Neuronal stem cell (in vitro differentiated cells): ENCODE data around the gene HMGCR.

ENCODE experiments used
- DNase-seq: peaks from one replicate; pipeline ENCODE4 v3.0.0-alpha.2; 2013; ENCODE audit warnings: low spot score
- H2AFZ ChIP-seq: one replicate; pipeline ENCODE4 v1.6.1; 2013; ENCODE audit warnings: mild to moderate bottlenecking, low read length, inconsistent platforms
- H2AK5ac ChIP-seq: 2 replicates; pipeline ENCODE4 v1.6.1; 2013; ENCODE audit warnings: low read depth, mild to moderate bottlenecking, inconsistent platforms, low read length, moderate library complexity, mixed read lengths
- H2BK120ac ChIP-seq: 2 replicates; pipeline ENCODE4 v1.6.1; 2013; ENCODE audit warnings: low read depth, mild to moderate bottlenecking, inconsistent platforms, low read length, moderate library complexity, mixed read lengths
- H2BK12ac ChIP-seq: one replicate; pipeline ENCODE4 v1.6.1; 2013; ENCODE audit warnings: low read length, inconsistent platforms
- H2BK15ac ChIP-seq: 2 replicates; pipeline ENCODE4 v1.6.1; 2013; ENCODE audit warnings: mild to moderate bottlenecking, low read length, inconsistent platforms, mixed read lengths
- H2BK5ac ChIP-seq: one replicate; pipeline ENCODE4 v1.6.1; 2013; ENCODE audit warnings: inconsistent platforms, mild to moderate bottlenecking, low read length, moderate library complexity
- H3K14ac ChIP-seq: one replicate; pipeline ENCODE4 v1.6.1; 2013; ENCODE audit warnings: low read length, inconsistent platforms
- H3K18ac ChIP-seq: 2 replicates; pipeline ENCODE4 v1.6.1; 2013; ENCODE audit warnings: low read length, inconsistent platforms
- H3K23ac ChIP-seq: 2 replicates; pipeline ENCODE4 v1.6.1; 2013; ENCODE audit warnings: low read depth, mild to moderate bottlenecking, mixed read lengths, low read length, inconsistent platforms; ENCODE audit not compliant: poor library complexity
- H3K27ac ChIP-seq: replicated peaks from 3 replicates; pipeline ENCODE4 v1.5.1; 2013; ENCODE audit warnings: low read length, inconsistent platforms
- H3K27me3 ChIP-seq, 3 experiments: 2 replicates each; pipeline ENCODE4 v1.6.1; 2013; ENCODE audit warnings: low read length in 3 of 3, mild to moderate bottlenecking in 2 of 3, inconsistent platforms in 1 of 3, low read depth in 1 of 3, mixed read lengths in 1 of 3, moderate library complexity in 1 of 3; ENCODE audit not compliant: control insufficient read depth in 3 of 3, insufficient read depth in 3 of 3
- H3K36me3 ChIP-seq, 2 donors: replicated peaks in 1 of 2; 2 replicates each; pipeline ENCODE4 v1.6.1; 2013; ENCODE audit warnings: low read length in 2 of 2; ENCODE audit not compliant: control insufficient read depth in 2 of 2, insufficient read depth in 2 of 2
- H3K4ac ChIP-seq: 2 replicates; pipeline ENCODE4 v1.6.1; 2013; ENCODE audit warnings: inconsistent platforms, mild to moderate bottlenecking, low read length, moderate library complexity
- H3K4me1 ChIP-seq, 2 donors: 1 replicate in 1 of 2; 2 replicates in 1 of 2; pipeline ENCODE4 v1.6.1; 2013; ENCODE audit warnings: low read length in 2 of 2, low read depth in 1 of 2; ENCODE audit not compliant: control insufficient read depth in 2 of 2, insufficient read depth in 1 of 2
- H3K4me2 ChIP-seq: one replicate; pipeline ENCODE4 v1.6.1; 2013; ENCODE audit warnings: mild to moderate bottlenecking, low read length, inconsistent platforms; ENCODE audit not compliant: insufficient read depth, poor library complexity, severe bottlenecking
- H3K4me3 ChIP-seq, 2 donors: 2 replicates each; pipeline ENCODE4 v1.5.1; 2013; ENCODE audit warnings: low read length in 2 of 2, mild to moderate bottlenecking in 2 of 2, inconsistent platforms in 1 of 2, moderate library complexity in 1 of 2
- H3K79me1 ChIP-seq: one replicate; pipeline ENCODE4 v1.6.1; 2013; ENCODE audit warnings: low read depth, mild to moderate bottlenecking, inconsistent platforms, low read length, moderate library complexity
- H3K9ac ChIP-seq: one replicate; pipeline ENCODE4 v1.6.1; 2013; ENCODE audit warnings: mild to moderate bottlenecking, low read depth, low read length, inconsistent platforms; ENCODE audit not compliant: poor library complexity
- H3K9me3 ChIP-seq, 2 donors: replicated peaks in 1 of 2; 2 replicates each; pipeline versions ENCODE3 to v1.6.1; 2013; ENCODE audit warnings: low read length in 2 of 2, mild to moderate bottlenecking in 2 of 2, inconsistent platforms in 1 of 2, low read depth in 1 of 2, mixed read lengths in 1 of 2, moderate library complexity in 1 of 2; ENCODE audit not compliant: control insufficient read depth in 2 of 2, insufficient read depth in 1 of 2
- H4K8ac ChIP-seq: one replicate; pipeline ENCODE4 v1.6.1; 2013; ENCODE audit warnings: low read depth, mild to moderate bottlenecking, inconsistent platforms, low read length, moderate library complexity
- H4K91ac ChIP-seq: one replicate; pipeline ENCODE4 v1.6.1; 2013; ENCODE audit warnings: low read length, low read depth, mild to moderate bottlenecking, inconsistent platforms; ENCODE audit not compliant: poor library complexity
- WGBS, 2 donors: extraction: QIAGEN DNeasy Blood & Tissue Kit; methylation state at CpG; one replicate each; pipeline ENCODE4 v1.1.7; 2013; ENCODE audit warnings: missing lambda C conversion rate in 2 of 2, mixed read lengths in 1 of 2; ENCODE audit not compliant: insufficient read length in 2 of 2, insufficient replicate concordance in 1 of 2; ENCODE audit errors: extremely low coverage in 2 of 2; 5-methylcytosine and 5-hydroxymethylcytosine counted together

The HMGCR gene

GRCh38 chr5:75319638-75320037 lies 17.4 kb upstream of the HMGCR start:
- Histone ChIP-seq H2BK5ac (no peak overlapping the region), H2BK12ac (no peak overlapping the region), H2BK120ac (no peak overlapping the region), H3K27me3 (no peaks in the 10 kb centered on the region), H3K36me3 (no peaks in the 10 kb centered on the region), H3K4me1 (no peaks in the 10 kb centered on the region), H4K91ac (no peak overlapping the region), H3K4ac (no peak overlapping the region), H3K14ac (no peak overlapping the region), H3K4me2 (no peak overlapping the region), H3K27ac (no peak overlapping the region), H3K23ac (no peak overlapping the region), H2BK15ac (no peak overlapping the region), H3K79me1 (no peaks in the 10 kb centered on the region), H3K4me3 (no peak overlapping the region), H3K9me3 (no peaks in the 10 kb centered on the region), H4K8ac (no peak overlapping the region), H3K18ac (no peak overlapping the region), H2AFZ (no peak overlapping the region), H3K9ac (no peak overlapping the region), H2AK5ac (no peak overlapping the region)
- DNase-seq: no peak
- no CpG with 5 or more reads among the region's 1 CpG for WGBS, 2 donors

- Histone ChIP-seq H3K18ac (no peak overlapping the region), H3K23ac (no peak overlapping the region), H3K27ac (no peak overlapping the region), H3K14ac (no peak overlapping the region), H2AK5ac (no peak overlapping the region), H4K8ac (no peak overlapping the region), H3K4me1 (no peaks in the 10 kb centered on the region), H3K4me3 (no peak overlapping the region), H4K91ac (no peak overlapping the region), H3K36me3 (no peaks in the 10 kb centered on the region), H2BK5ac (no peak overlapping the region), H3K27me3 (no peaks in the 10 kb centered on the region), H2BK15ac (no peak overlapping the region), H3K4ac (no peak overlapping the region), H3K79me1 (no peaks in the 10 kb centered on the region), H2BK120ac (no peak overlapping the region), H3K4me2 (no peak overlapping the region), H3K9me3 (no peaks in the 10 kb centered on the region), H2BK12ac (no peak overlapping the region), H3K9ac (no peak overlapping the region), H2AFZ (peak overlapping the region; percentile 52)
- DNase-seq: no peak
- WGBS, 2 donors: no CpG with 5 or more reads among the region's 7 CpGs
Measured at GRCh38 chr5:75320371-75320770, 16.6 kb upstream of the HMGCR start.

- no peak overlapping the region for H3K27ac ChIP-seq
Measured at GRCh38 chr5:75322066-75322465, 15.0 kb upstream of the HMGCR start.

GRCh38 chr5:75324791-75325190 lies 12.2 kb upstream of the HMGCR start:
- no peak overlapping the region for H4K91ac ChIP-seq
- no peak overlapping the region for H2AK5ac ChIP-seq
- H3K4ac ChIP-seq: no peak overlapping the region
- no peak overlapping the region for H3K9ac ChIP-seq
- no peak overlapping the region for H2AFZ ChIP-seq
- no peak overlapping the region for H2BK12ac ChIP-seq
- H2BK120ac ChIP-seq: no peak overlapping the region
- no peak overlapping the region for H3K23ac ChIP-seq
- DNase-seq: no peak
- H3K27me3 ChIP-seq: no peaks in the 10 kb centered on the region
- no peak overlapping the region for H2BK5ac ChIP-seq
- no CpG with 5 or more reads among the region's 1 CpG for WGBS, 2 donors
- no peak overlapping the region for H3K4me3 ChIP-seq
- H3K4me1 ChIP-seq: no peaks in the 10 kb centered on the region
- H4K8ac ChIP-seq: no peak overlapping the region
- no peak overlapping the region for H3K14ac ChIP-seq
- H3K27ac ChIP-seq: no peak overlapping the region
- H3K79me1 ChIP-seq: no peaks in the 10 kb centered on the region
- H3K36me3 ChIP-seq: no peaks in the 10 kb centered on the region
- no peak overlapping the region for H2BK15ac ChIP-seq
- no peak overlapping the region for H3K4me2 ChIP-seq
- no peaks in the 10 kb centered on the region for H3K9me3 ChIP-seq
- H3K18ac ChIP-seq: no peak overlapping the region

More at GRCh38 chr5:75322066-75322465, 15.0 kb upstream of the HMGCR start:
- Histone ChIP-seq H3K9ac (no peak overlapping the region), H4K91ac (no peak overlapping the region), H2BK15ac (no peak overlapping the region), H2AK5ac (no peak overlapping the region), H2BK12ac (no peak overlapping the region), H4K8ac (no peak overlapping the region), H3K9me3 (no peaks in the 10 kb centered on the region), H2BK120ac (no peak overlapping the region), H3K18ac (no peak overlapping the region), H3K23ac (no peak overlapping the region), H3K27me3 (no peaks in the 10 kb centered on the region), H3K4me3 (no peak overlapping the region), H3K79me1 (no peaks in the 10 kb centered on the region), H3K14ac (no peak overlapping the region), H3K4ac (no peak overlapping the region), H3K4me2 (no peak overlapping the region), H2BK5ac (no peak overlapping the region), H3K36me3 (no peaks in the 10 kb centered on the region), H2AFZ (no peak overlapping the region), H3K4me1 (no peaks in the 10 kb centered on the region)
- no CpG with 5 or more reads among the region's 5 CpGs for WGBS, 2 donors
- DNase-seq: no peak
